Natural killer cell (primary cell): ENCODE data around the gene ARHGAP44. TPM values are rescaled to one million over a fixed set of nuclear protein-coding genes. Genes with fewer than 3 reads are reported as not detected.

Experiments used
- ATAC-seq, 3 donors: fragments of 150-1000 bp in 2 of 3; fragments of 200-7000 bp in 1 of 3; cut with Tn5 transposase; 1 replicate in 1 of 3; 2 replicates in 2 of 3; pipeline ENCODE4 v1.10.0; 2021; ENCODE audit warnings: mild to moderate bottlenecking in 2 of 3, moderate library complexity in 2 of 3
- DNase-seq, 2 donors: peaks; one replicate each; pipeline versions ENCODE4 v3.0.0 to v3.0.0-alpha.2; 2013 to 2021; ENCODE audit warnings: mixed read lengths in 1 of 2
- H3K27ac ChIP-seq: one replicate; pipeline ENCODE4 v1.5.1; 2013; ENCODE audit warnings: mild to moderate bottlenecking, low read length
- H3K27me3 ChIP-seq: one replicate; pipeline ENCODE4 v1.6.1; 2013; ENCODE audit warnings: low read length; ENCODE audit not compliant: control insufficient read depth, insufficient read depth
- H3K36me3 ChIP-seq: one replicate; pipeline ENCODE4 v1.6.1; 2013; ENCODE audit warnings: low read length; ENCODE audit not compliant: control insufficient read depth, insufficient read depth
- H3K4me1 ChIP-seq: one replicate; pipeline ENCODE4 v1.6.1; 2013; ENCODE audit warnings: low read length; ENCODE audit not compliant: control insufficient read depth, insufficient read depth
- H3K4me3 ChIP-seq: one replicate; pipeline ENCODE4 v1.5.1; 2013; ENCODE audit warnings: low read length
- H3K9me3 ChIP-seq: one replicate; pipeline ENCODE4 v1.6.1; 2013; ENCODE audit warnings: low read length; ENCODE audit not compliant: control insufficient read depth, insufficient read depth
- H3K27ac Mint-ChIP-seq, 2 donors: one replicate each; pipeline ENCODE4 v1.8.0; 2022; ENCODE audit warnings: mild to moderate bottlenecking in 2 of 2, mixed read lengths in 2 of 2, moderate library complexity in 1 of 2
- H3K27me3 Mint-ChIP-seq, 2 donors: one replicate each; pipeline ENCODE4 v1.8.0; 2022; ENCODE audit warnings: low read depth in 2 of 2, mixed read lengths in 2 of 2
- H3K36me3 Mint-ChIP-seq: one replicate; pipeline ENCODE4 v1.8.0; 2022; ENCODE audit warnings: mixed read lengths
- H3K4me1 Mint-ChIP-seq, 2 donors: one replicate each; pipeline ENCODE4 v1.8.0; 2022; ENCODE audit warnings: mixed read lengths in 2 of 2
- H3K4me3 Mint-ChIP-seq: one replicate; pipeline ENCODE4 v1.8.0; 2022; ENCODE audit warnings: mild to moderate bottlenecking, moderate library complexity, mixed read lengths
- H3K9me3 Mint-ChIP-seq, 2 donors: one replicate each; pipeline ENCODE4 v1.8.0; 2022; ENCODE audit warnings: mixed read lengths in 2 of 2
- WGBS: methylation state at CpG from one replicate; pipeline ENCODE4 v1.1.7; 2013; ENCODE audit warnings: missing lambda C conversion rate; ENCODE audit not compliant: insufficient coverage; 5-methylcytosine and 5-hydroxymethylcytosine counted together
- intact Hi-C: fragments of 100-400 bp; cut with micrococcal nuclease; formaldehyde crosslinking; loops from one replicate; pipeline ENCODE4 v1.14.2; 2022
- total RNA-seq, 4 donors: library from RNA; stranded (reverse); fragments of 120-200 nt in 1 of 4; gene quantifications; one replicate each; pipeline versions ENCODE4 v1.2.3 to v1.2.4, GENCODE V29; 2013 to 2022
- TF ChIP-seq, protein P1 (sequence below): fragments of 200-600 bp; IDR thresholded peaks from one replicate; pipeline ENCODE4 v1.8.0; 2022; ENCODE audit warnings: antibody characterized with exemption

Gene ARHGAP44
- total RNA-seq, 3 donors from 2014 or later (not counting 1 experiment from before 2014, with no cell fraction given), result not detected

GRCh38 chr17:13031718-13032350 lies 242.5 kb downstream of the ARHGAP44 start:
- H3K9me3 Mint-ChIP-seq, result peaks cover 0 to 2% of the 10 kb centered on the region in 2 donors
- TF ChIP-seq, protein P1, sequence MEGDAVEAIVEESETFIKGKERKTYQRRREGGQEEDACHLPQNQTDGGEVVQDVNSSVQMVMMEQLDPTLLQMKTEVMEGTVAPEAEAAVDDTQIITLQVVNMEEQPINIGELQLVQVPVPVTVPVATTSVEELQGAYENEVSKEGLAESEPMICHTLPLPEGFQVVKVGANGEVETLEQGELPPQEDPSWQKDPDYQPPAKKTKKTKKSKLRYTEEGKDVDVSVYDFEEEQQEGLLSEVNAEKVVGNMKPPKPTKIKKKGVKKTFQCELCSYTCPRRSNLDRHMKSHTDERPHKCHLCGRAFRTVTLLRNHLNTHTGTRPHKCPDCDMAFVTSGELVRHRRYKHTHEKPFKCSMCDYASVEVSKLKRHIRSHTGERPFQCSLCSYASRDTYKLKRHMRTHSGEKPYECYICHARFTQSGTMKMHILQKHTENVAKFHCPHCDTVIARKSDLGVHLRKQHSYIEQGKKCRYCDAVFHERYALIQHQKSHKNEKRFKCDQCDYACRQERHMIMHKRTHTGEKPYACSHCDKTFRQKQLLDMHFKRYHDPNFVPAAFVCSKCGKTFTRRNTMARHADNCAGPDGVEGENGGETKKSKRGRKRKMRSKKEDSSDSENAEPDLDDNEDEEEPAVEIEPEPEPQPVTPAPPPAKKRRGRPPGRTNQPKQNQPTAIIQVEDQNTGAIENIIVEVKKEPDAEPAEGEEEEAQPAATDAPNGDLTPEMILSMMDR, result peak; percentile 89
- intact Hi-C loops, result loop anchor here (5.0 kb wide), 3 partner anchors 850 to 1895 kb away; partner anchors contain the start of gene HS3ST3B1
- Histone ChIP-seq H3K4me3 (no peak overlapping the region), H3K27me3 (no peaks in the 10 kb centered on the region), H3K4me1 (peaks cover 3% of the 10 kb centered on the region), H3K9me3 (no peaks in the 10 kb centered on the region), H3K27ac (no peak overlapping the region), H3K36me3 (no peaks in the 10 kb centered on the region)
- 41% methylated on average over 15 of the region's 16 CpGs for WGBS
- peak in 1 of 2 donors; percentile 79 for DNase-seq
- no peaks in the 10 kb centered on the region for H3K36me3 Mint-ChIP-seq
- H3K4me3 Mint-ChIP-seq, result no peak overlapping the region
- H3K27ac Mint-ChIP-seq, result no peak overlapping the region
- ATAC-seq, result peak in 2 of 3 donors; percentile 80 to 81
- peaks cover 0 to 11% of the 10 kb centered on the region in 2 donors for H3K4me1 Mint-ChIP-seq
- peaks cover 7 to 13% of the 10 kb centered on the region in 2 donors for H3K27me3 Mint-ChIP-seq

GRCh38 chr17:13035420-13035819 lies 246.1 kb downstream of the ARHGAP44 start:
- no peak for DNase-seq
- TF ChIP-seq, protein P1, result no peak
- intact Hi-C loops, result no loop called here
- Histone ChIP-seq H3K36me3 (no peaks in the 10 kb centered on the region), H3K4me3 (no peak overlapping the region), H3K9me3 (no peaks in the 10 kb centered on the region), H3K27me3 (no peaks in the 10 kb centered on the region), H3K27ac (no peak overlapping the region), H3K4me1 (peaks cover 3% of the 10 kb centered on the region)
- ATAC-seq, result no peak
- H3K27ac Mint-ChIP-seq, result no peak overlapping the region
- peaks cover 0 to 2% of the 10 kb centered on the region in 2 donors for H3K9me3 Mint-ChIP-seq
- H3K27me3 Mint-ChIP-seq, result peaks cover 2 to 15% of the 10 kb centered on the region in 2 donors
- WGBS, result 100% methylated on average over 1 of the region's 1 CpG
- peaks cover 0 to 11% of the 10 kb centered on the region in 2 donors for H3K4me1 Mint-ChIP-seq
- H3K4me3 Mint-ChIP-seq, result no peak overlapping the region
- H3K36me3 Mint-ChIP-seq, result no peaks in the 10 kb centered on the region

DNA sequence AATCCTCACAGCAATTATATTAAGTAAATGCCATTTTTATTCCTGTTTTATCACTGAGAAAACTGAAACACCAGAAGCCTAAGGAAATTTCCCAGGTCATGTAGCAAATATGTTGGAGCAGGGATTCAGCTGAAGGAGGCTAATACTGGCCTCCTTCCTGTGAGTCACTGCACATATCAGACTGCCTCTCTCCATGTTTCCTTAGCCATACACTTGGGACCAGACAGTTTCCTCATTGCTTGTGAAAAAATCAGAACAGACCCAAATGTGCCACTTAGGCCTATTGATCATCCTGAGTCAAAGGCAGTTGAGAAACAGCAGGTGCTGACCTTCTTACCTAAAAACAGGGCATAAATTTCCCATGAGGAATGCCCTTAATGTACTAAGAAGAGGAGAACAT lies 247.5 kb downstream of the ARHGAP44 start:
- intact Hi-C loops, result no loop called here
- Histone ChIP-seq H3K27ac (no peak overlapping the region), H3K4me3 (no peak overlapping the region), H3K9me3 (no peaks in the 10 kb centered on the region), H3K4me1 (no peaks in the 10 kb centered on the region), H3K27me3 (no peaks in the 10 kb centered on the region), H3K36me3 (no peaks in the 10 kb centered on the region)
- Mint-ChIP-seq H3K4me1 (peaks cover 0 to 4% of the 10 kb centered on the region in 2 donors), H3K9me3 (peaks cover 0 to 2% of the 10 kb centered on the region in 2 donors), H3K27me3 (peaks cover 6 to 17% of the 10 kb centered on the region in 2 donors), H3K4me3 (no peak overlapping the region), H3K27ac (no peak overlapping the region), H3K36me3 (no peaks in the 10 kb centered on the region)
- TF ChIP-seq, protein P1, result no peak
- DNase-seq, result no peak
- no peak for ATAC-seq
